Measurements from ENCODE around the gene ANP32B.

Gene ANP32B

DNA sequence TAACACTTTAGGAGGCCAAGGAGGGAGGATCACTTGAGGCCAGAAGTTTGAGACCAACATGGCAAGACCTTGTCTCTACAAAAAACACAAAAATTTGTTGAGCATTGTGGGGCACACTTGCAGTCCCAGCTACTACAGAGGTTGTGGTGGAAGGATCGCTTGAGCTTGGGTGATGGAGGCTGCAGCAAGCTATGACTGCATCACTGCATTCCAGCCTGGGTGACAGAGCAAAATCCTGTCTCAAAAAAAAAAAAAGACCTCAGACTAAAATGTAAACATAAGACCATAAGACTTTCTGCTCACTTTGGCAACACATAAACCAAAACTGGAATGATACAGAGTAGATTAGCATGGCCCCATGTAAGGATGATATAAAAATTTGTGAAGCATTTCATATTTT is 48.8 kb downstream of the ANP32B start:
- H3K4me1 ChIP-seq (ENCODE audit: insufficient read depth, low read length), result no peaks in the 10 kb centered on the region
- H3K27me3 ChIP-seq (ENCODE audit: insufficient read depth, low read length), result peaks cover 7% of the 10 kb centered on the region
- H3K36me3 ChIP-seq (ENCODE audit: insufficient read depth, low read length), result no peaks in the 10 kb centered on the region
- H3K4me3 ChIP-seq (ENCODE audit: low read length), result no peak overlapping the region
- peaks cover 2% of the 10 kb centered on the region for H3K9me3 ChIP-seq (ENCODE audit: low read length)
- no peak overlapping the region for H2AFZ ChIP-seq (ENCODE audit: low read depth, low read length)

- Histone ChIP-seq H3K4me1 (ENCODE audit: insufficient read depth, low read length) (peaks cover 5% of the 10 kb centered on the region), H3K4me3 (ENCODE audit: low read length) (no peak overlapping the region), H3K36me3 (ENCODE audit: insufficient read depth, low read length) (no peaks in the 10 kb centered on the region), H2AFZ (ENCODE audit: low read depth, low read length) (no peak overlapping the region), H3K9me3 (ENCODE audit: low read length) (peaks cover 2% of the 10 kb centered on the region), H3K27me3 (ENCODE audit: insufficient read depth, low read length) (peaks cover 18% of the 10 kb centered on the region)
Observed at GRCh38 chr9:98034593-98035546, 51.7 kb downstream of the ANP32B start.

GRCh38 chr9:98037357-98037756 is 54.2 kb downstream of the ANP32B start:
- H3K36me3 ChIP-seq (ENCODE audit: insufficient read depth, low read length), result no peaks in the 10 kb centered on the region
- H3K9me3 ChIP-seq (ENCODE audit: low read length), result peaks cover 2% of the 10 kb centered on the region
- no peak overlapping the region for H2AFZ ChIP-seq (ENCODE audit: low read depth, low read length)
- H3K4me3 ChIP-seq (ENCODE audit: low read length), result no peak overlapping the region
- peaks cover 5% of the 10 kb centered on the region for H3K4me1 ChIP-seq (ENCODE audit: insufficient read depth, low read length)
- peaks cover 23% of the 10 kb centered on the region for H3K27me3 ChIP-seq (ENCODE audit: insufficient read depth, low read length)

GRCh38 chr9:98038958-98039357 is 55.8 kb downstream of the ANP32B start:
- H2AFZ ChIP-seq (ENCODE audit: low read depth, low read length), result no peak overlapping the region
- peaks cover 5% of the 10 kb centered on the region for H3K4me1 ChIP-seq (ENCODE audit: insufficient read depth, low read length)
- H3K36me3 ChIP-seq (ENCODE audit: insufficient read depth, low read length), result no peaks in the 10 kb centered on the region
- H3K9me3 ChIP-seq (ENCODE audit: low read length), result peaks cover 2% of the 10 kb centered on the region
- peaks cover 23% of the 10 kb centered on the region for H3K27me3 ChIP-seq (ENCODE audit: insufficient read depth, low read length)
- no peak overlapping the region for H3K4me3 ChIP-seq (ENCODE audit: low read length)

DNA sequence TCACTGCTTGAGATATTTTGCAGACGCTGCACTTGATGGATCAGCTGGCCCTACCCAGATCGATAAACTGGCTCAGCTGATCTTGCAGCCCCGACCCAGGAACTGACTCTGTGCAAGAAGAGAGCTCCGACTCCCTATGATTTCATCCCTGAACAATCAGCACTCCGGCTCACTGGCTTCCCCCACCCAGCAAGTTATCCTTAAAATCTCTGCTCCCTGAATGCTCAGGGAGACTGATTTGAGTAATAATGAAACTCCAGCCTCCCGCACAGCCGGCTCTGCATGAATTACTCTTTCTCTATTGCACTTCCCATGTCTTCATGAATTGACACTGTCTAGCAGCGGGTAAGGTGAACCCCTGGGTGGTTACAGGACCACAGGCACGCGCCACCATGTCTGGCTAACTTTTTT is 56.5 kb downstream of the ANP32B start:
- Histone ChIP-seq H3K9me3 (ENCODE audit: low read length) (peaks cover 2% of the 10 kb centered on the region), H3K4me3 (ENCODE audit: low read length) (no peak overlapping the region), H2AFZ (ENCODE audit: low read depth, low read length) (no peak overlapping the region), H3K36me3 (ENCODE audit: insufficient read depth, low read length) (no peaks in the 10 kb centered on the region), H3K4me1 (ENCODE audit: insufficient read depth, low read length) (peaks cover 5% of the 10 kb centered on the region), H3K27me3 (ENCODE audit: insufficient read depth, low read length) (peaks cover 23% of the 10 kb centered on the region)

DNA sequence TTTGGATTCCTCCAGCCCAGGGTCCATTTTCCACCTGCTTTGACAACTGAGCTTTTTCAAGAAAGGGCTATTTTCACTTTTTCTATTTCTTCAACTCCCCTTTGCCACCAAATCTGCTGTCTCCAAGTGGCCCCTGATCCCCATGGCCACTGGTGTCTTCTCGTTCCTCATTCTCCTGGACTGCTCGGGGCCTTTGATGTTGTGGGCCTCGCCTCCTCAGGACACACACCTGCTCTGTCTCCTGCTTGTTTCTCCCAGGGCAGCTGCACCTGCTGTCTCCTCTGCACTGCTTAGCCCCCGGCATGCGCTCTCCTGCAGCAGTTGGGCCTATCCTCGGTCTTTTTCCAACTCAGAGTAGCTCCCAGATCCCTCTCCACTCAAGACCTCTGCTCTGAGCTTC is 57.1 kb downstream of the ANP32B start:
- Histone ChIP-seq H3K36me3 (ENCODE audit: insufficient read depth, low read length) (no peaks in the 10 kb centered on the region), H3K9me3 (ENCODE audit: low read length) (peaks cover 2% of the 10 kb centered on the region), H3K4me3 (ENCODE audit: low read length) (no peak overlapping the region), H3K4me1 (ENCODE audit: insufficient read depth, low read length) (peaks cover 5% of the 10 kb centered on the region), H2AFZ (ENCODE audit: low read depth, low read length) (no peak overlapping the region), H3K27me3 (ENCODE audit: insufficient read depth, low read length) (peaks cover 23% of the 10 kb centered on the region)

GRCh38 chr9:98043915-98044314 is 60.8 kb downstream of the ANP32B start:
- H2AFZ ChIP-seq (ENCODE audit: low read depth, low read length), result no peak overlapping the region
- no peaks in the 10 kb centered on the region for H3K36me3 ChIP-seq (ENCODE audit: insufficient read depth, low read length)
- H3K27me3 ChIP-seq (ENCODE audit: insufficient read depth, low read length), result peaks cover 11% of the 10 kb centered on the region
- no peak overlapping the region for H3K4me3 ChIP-seq (ENCODE audit: low read length)
- H3K4me1 ChIP-seq (ENCODE audit: insufficient read depth, low read length), result peaks cover 5% of the 10 kb centered on the region
- H3K9me3 ChIP-seq (ENCODE audit: low read length), result no peaks in the 10 kb centered on the region

GRCh38 chr9:98045234-98046179 is 62.4 kb downstream of the ANP32B start:
- Histone ChIP-seq H3K4me3 (ENCODE audit: low read length) (no peak overlapping the region), H2AFZ (ENCODE audit: low read depth, low read length) (no peak overlapping the region), H3K36me3 (ENCODE audit: insufficient read depth, low read length) (no peaks in the 10 kb centered on the region), H3K9me3 (ENCODE audit: low read length) (no peaks in the 10 kb centered on the region), H3K27me3 (ENCODE audit: insufficient read depth, low read length) (no peaks in the 10 kb centered on the region), H3K4me1 (ENCODE audit: insufficient read depth, low read length) (peaks cover 3% of the 10 kb centered on the region)

GRCh38 chr9:98046180-98046543 is 63.0 kb downstream of the ANP32B start:
- Histone ChIP-seq H3K27me3 (ENCODE audit: insufficient read depth, low read length) (no peaks in the 10 kb centered on the region), H3K4me3 (ENCODE audit: low read length) (no peak overlapping the region), H3K4me1 (ENCODE audit: insufficient read depth, low read length) (peaks cover 3% of the 10 kb centered on the region), H3K9me3 (ENCODE audit: low read length) (no peaks in the 10 kb centered on the region), H3K36me3 (ENCODE audit: insufficient read depth, low read length) (no peaks in the 10 kb centered on the region), H2AFZ (ENCODE audit: low read depth, low read length) (no peak overlapping the region)

GRCh38 chr9:98047002-98047401 is 63.9 kb downstream of the ANP32B start:
- Histone ChIP-seq H2AFZ (ENCODE audit: low read depth, low read length) (no peak overlapping the region), H3K4me1 (ENCODE audit: insufficient read depth, low read length) (peaks cover 3% of the 10 kb centered on the region), H3K9me3 (ENCODE audit: low read length) (no peaks in the 10 kb centered on the region), H3K4me3 (ENCODE audit: low read length) (no peak overlapping the region), H3K27me3 (ENCODE audit: insufficient read depth, low read length) (peaks cover 7% of the 10 kb centered on the region), H3K36me3 (ENCODE audit: insufficient read depth, low read length) (no peaks in the 10 kb centered on the region)

GRCh38 chr9:98049288-98050072 is 66.3 kb downstream of the ANP32B start:
- H3K4me3 ChIP-seq (ENCODE audit: low read length), result no peak overlapping the region
- H3K9me3 ChIP-seq (ENCODE audit: low read length), result no peaks in the 10 kb centered on the region
- H2AFZ ChIP-seq (ENCODE audit: low read depth, low read length), result peak overlapping the region; percentile 40
- H3K27me3 ChIP-seq (ENCODE audit: insufficient read depth, low read length), result peaks cover 18% of the 10 kb centered on the region
- peaks cover 3% of the 10 kb centered on the region for H3K4me1 ChIP-seq (ENCODE audit: insufficient read depth, low read length)
- no peaks in the 10 kb centered on the region for H3K36me3 ChIP-seq (ENCODE audit: insufficient read depth, low read length)

- H3K36me3 ChIP-seq (ENCODE audit: insufficient read depth, low read length), result no peaks in the 10 kb centered on the region
- no peak overlapping the region for H2AFZ ChIP-seq (ENCODE audit: low read depth, low read length)
- no peak overlapping the region for H3K4me3 ChIP-seq (ENCODE audit: low read length)
- H3K4me1 ChIP-seq (ENCODE audit: insufficient read depth, low read length), result peaks cover 3% of the 10 kb centered on the region
- no peaks in the 10 kb centered on the region for H3K9me3 ChIP-seq (ENCODE audit: low read length)
- H3K27me3 ChIP-seq (ENCODE audit: insufficient read depth, low read length), result peaks cover 21% of the 10 kb centered on the region
Observed at GRCh38 chr9:98050351-98050750, 67.2 kb downstream of the ANP32B start.
